Vagina (tissue), 2 donors: ENCODE data around the gene CHST7.

Experiments used
- CTCF ChIP-seq, 3 experiments: fragments of 450-650 bp in 2 of 3; fragments of 200-600 bp in 1 of 3; sonication (generic) in 1 of 3; IDR thresholded peaks; one replicate each; pipeline ENCODE4 v1.5.1; 2017 to 2019; ENCODE audit warnings: antibody characterized with exemption in 3 of 3, mild to moderate bottlenecking in 2 of 3, moderate library complexity in 2 of 3
- POLR2A ChIP-seq, 2 donors: fragments of 450-650 bp; IDR thresholded peaks; one replicate each; pipeline ENCODE4 v1.6.1; 2017; ENCODE audit warnings: antibody characterized with exemption in 2 of 2, mild to moderate bottlenecking in 2 of 2, moderate library complexity in 2 of 2
- POLR2AphosphoS5 ChIP-seq, 2 donors: sonication (generic); formaldehyde crosslinking; IDR thresholded peaks; one replicate each; pipeline ENCODE4 v1.9.0; 2017; ENCODE audit warnings: antibody characterized with exemption in 2 of 2, mild to moderate bottlenecking in 2 of 2, low read depth in 1 of 2; ENCODE audit not compliant: insufficient read depth in 1 of 2

DNA sequence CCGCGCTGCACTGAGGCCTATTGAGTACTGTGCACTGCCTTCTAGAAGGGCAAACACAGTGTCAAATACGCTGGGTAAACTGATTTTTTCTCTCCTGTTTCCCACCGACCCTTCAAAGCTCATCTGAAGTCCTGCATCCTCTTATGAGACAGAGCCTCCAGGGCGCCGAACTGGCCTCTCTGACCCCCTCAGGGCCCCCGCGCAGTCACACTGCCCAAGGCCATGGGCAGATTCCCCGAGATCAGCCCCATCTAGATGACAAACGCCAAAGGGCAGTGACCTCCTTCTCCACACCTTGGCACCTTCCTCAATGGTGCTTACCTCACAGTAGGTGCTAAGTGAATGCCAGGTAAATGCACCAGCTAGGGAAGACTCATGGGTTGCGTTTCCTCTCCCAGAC is 34.4 kb downstream of the CHST7 start:
- TF ChIP-seq CTCF (IDR thresholded peaks at IDR 0.05) (no peak), POLR2A (IDR thresholded peaks at IDR 0.05) (no peak), POLR2AphosphoS5 (IDR thresholded peaks at IDR 0.05; ENCODE audit: insufficient read depth in 1 of 2, low read depth in 1 of 2) (no peak)
